ENCODE measurements around the gene OTUB2. TPM values are rescaled to one million over a fixed set of nuclear protein-coding genes. Genes with fewer than 3 reads are reported as not detected.

Gene OTUB2
- total RNA-seq, 1 donor from 2014 or later = 8.3 TPM

DNA sequence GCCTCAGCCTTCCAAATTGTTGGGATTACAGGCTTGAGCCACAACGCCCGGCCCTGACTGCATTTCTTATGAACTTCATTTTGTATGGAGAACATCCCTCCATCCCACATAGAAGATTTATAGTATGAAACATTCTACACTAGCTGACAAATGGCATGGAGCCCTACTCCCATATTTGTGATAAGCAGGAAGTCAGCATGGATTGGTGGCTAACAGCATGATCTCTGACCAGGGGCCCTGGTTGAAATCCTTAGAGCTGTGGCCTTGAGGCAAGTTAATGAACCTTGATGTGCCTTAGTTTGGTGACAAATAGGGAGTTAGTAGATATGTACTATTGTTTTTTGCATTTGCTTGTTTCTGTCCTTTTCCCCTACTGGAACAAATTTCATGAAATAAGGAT lies 67.3 kb downstream of the OTUB2 start:
- Histone ChIP-seq H3K4me3 (ENCODE audit: low read depth, low read length) (no peak overlapping the region), H3K36me3 (ENCODE audit: control insufficient read depth, insufficient read depth, low read length) (no peaks in the 10 kb centered on the region), H3K27me3 (ENCODE audit: control insufficient read depth, insufficient read depth, low read length) (no peaks in the 10 kb centered on the region)
- DNase-seq (ENCODE audit: low read depth) = no peak
- TF ChIP-seq, protein P1, sequence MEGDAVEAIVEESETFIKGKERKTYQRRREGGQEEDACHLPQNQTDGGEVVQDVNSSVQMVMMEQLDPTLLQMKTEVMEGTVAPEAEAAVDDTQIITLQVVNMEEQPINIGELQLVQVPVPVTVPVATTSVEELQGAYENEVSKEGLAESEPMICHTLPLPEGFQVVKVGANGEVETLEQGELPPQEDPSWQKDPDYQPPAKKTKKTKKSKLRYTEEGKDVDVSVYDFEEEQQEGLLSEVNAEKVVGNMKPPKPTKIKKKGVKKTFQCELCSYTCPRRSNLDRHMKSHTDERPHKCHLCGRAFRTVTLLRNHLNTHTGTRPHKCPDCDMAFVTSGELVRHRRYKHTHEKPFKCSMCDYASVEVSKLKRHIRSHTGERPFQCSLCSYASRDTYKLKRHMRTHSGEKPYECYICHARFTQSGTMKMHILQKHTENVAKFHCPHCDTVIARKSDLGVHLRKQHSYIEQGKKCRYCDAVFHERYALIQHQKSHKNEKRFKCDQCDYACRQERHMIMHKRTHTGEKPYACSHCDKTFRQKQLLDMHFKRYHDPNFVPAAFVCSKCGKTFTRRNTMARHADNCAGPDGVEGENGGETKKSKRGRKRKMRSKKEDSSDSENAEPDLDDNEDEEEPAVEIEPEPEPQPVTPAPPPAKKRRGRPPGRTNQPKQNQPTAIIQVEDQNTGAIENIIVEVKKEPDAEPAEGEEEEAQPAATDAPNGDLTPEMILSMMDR (IDR thresholded peaks at IDR 0.05; ENCODE audit: insufficient read depth, low read length, poor library complexity, severe bottlenecking) = no peak

DNA sequence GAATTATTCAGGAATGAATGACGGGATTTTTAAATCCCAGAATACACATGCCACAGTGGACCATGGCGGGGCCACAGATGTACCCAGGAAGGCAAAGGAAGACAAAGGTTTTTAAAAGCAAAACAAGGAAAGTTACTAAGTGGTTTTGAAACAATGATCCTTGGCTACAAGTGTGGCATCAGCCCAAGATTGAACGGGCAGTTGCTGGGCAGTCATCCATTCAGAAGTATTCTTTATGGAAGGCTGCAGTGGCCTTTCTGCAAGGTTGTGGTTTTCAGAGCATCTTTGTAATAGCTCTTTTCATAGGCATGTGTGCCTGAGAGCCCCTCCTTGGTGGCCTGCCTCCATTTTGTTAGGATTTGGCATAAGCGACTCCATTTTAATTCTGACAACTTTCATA lies 71.0 kb downstream of the OTUB2 start:
- H3K36me3 ChIP-seq (ENCODE audit: control insufficient read depth, insufficient read depth, low read length) = no peaks in the 10 kb centered on the region
- no peak for DNase-seq (ENCODE audit: low read depth)
- TF ChIP-seq, protein P1 (IDR thresholded peaks at IDR 0.05; ENCODE audit: insufficient read depth, low read length, poor library complexity, severe bottlenecking) = no peak
- no peaks in the 10 kb centered on the region for H3K27me3 ChIP-seq (ENCODE audit: control insufficient read depth, insufficient read depth, low read length)
- no peak overlapping the region for H3K4me3 ChIP-seq (ENCODE audit: low read depth, low read length)

Other genes with a start within 250 kb of the OTUB2 start
- gene PRIMA1, start 237.9 kb upstream of the OTUB2 start, total RNA-seq = not detected in 2 replicates
- gene FAM181A, start 99.0 kb upstream of the OTUB2 start, total RNA-seq = not detected in 2 replicates
- 7.4 and 8.8 TPM in 2 replicates for gene ASB2, start 49.8 kb upstream of the OTUB2 start, total RNA-seq
- not detected in 2 replicates for gene CCDC197, start 29.0 kb upstream of the OTUB2 start, total RNA-seq
- 97.3 and 98.2 TPM in 2 replicates for gene DDX24, start 54.9 kb downstream of the OTUB2 start, total RNA-seq
- gene IFI27L1, start 55.0 kb downstream of the OTUB2 start, total RNA-seq = 21.5 and 24.7 TPM in 2 replicates
- gene IFI27, start 84.4 kb downstream of the OTUB2 start, total RNA-seq = under 0.01 and 1.4 TPM in 2 replicates
- gene IFI27L2, start 103.3 kb downstream of the OTUB2 start, total RNA-seq = 81.0 and 155 TPM in 2 replicates
- gene PPP4R4, start 148.0 kb downstream of the OTUB2 start, total RNA-seq = 0.68 and 2.4 TPM in 2 replicates